Skeletal muscle tissue (tissue), 4 donors: ENCODE data around the gene OGFRL1. TPM values are rescaled to one million over a fixed set of nuclear protein-coding genes. Genes with fewer than 3 reads are reported as not detected.

Experiments used
- H3K27ac ChIP-seq: one replicate; pipeline ENCODE4 v1.7.0; 2013; ENCODE audit warnings: mild to moderate bottlenecking, low read depth, low read length, inconsistent platforms
- H3K27me3 ChIP-seq, 3 donors: one replicate each; pipeline ENCODE4 v1.7.0; 2013; ENCODE audit warnings: low read length in 3 of 3; ENCODE audit not compliant: control insufficient read depth in 3 of 3, insufficient read depth in 3 of 3
- H3K36me3 ChIP-seq, 3 donors: one replicate each; pipeline ENCODE4 v1.7.0; 2013; ENCODE audit warnings: low read length in 3 of 3; ENCODE audit not compliant: control insufficient read depth in 3 of 3, insufficient read depth in 3 of 3
- H3K4me1 ChIP-seq, 3 donors: one replicate each; pipeline ENCODE4 v1.7.0; 2013; ENCODE audit warnings: low read length in 3 of 3, mild to moderate bottlenecking in 3 of 3; ENCODE audit not compliant: control insufficient read depth in 3 of 3, insufficient read depth in 3 of 3
- H3K4me3 ChIP-seq, 3 donors: one replicate each; pipeline ENCODE4 v1.7.0; 2013; ENCODE audit warnings: low read length in 3 of 3
- H3K9ac ChIP-seq, 3 donors: one replicate each; pipeline ENCODE4 v1.7.0; 2013; ENCODE audit warnings: low read length in 3 of 3, mild to moderate bottlenecking in 3 of 3, moderate library complexity in 2 of 3, low read depth in 1 of 3
- H3K9me3 ChIP-seq, 3 donors: one replicate each; pipeline ENCODE4 v1.7.0; 2013; ENCODE audit warnings: low read length in 3 of 3; ENCODE audit not compliant: control insufficient read depth in 3 of 3
- total RNA-seq: library from RNA; depleted of rRNA; stranded (reverse); fragments of >200 nt; gene quantifications from one replicate; pipeline ENCODE4 v1.2.3, GENCODE V29; 2014
- donor health status: Osteomylitis.

The OGFRL1 gene
- total RNA-seq, 1 donor from 2014 or later = 6.3 TPM

DNA sequence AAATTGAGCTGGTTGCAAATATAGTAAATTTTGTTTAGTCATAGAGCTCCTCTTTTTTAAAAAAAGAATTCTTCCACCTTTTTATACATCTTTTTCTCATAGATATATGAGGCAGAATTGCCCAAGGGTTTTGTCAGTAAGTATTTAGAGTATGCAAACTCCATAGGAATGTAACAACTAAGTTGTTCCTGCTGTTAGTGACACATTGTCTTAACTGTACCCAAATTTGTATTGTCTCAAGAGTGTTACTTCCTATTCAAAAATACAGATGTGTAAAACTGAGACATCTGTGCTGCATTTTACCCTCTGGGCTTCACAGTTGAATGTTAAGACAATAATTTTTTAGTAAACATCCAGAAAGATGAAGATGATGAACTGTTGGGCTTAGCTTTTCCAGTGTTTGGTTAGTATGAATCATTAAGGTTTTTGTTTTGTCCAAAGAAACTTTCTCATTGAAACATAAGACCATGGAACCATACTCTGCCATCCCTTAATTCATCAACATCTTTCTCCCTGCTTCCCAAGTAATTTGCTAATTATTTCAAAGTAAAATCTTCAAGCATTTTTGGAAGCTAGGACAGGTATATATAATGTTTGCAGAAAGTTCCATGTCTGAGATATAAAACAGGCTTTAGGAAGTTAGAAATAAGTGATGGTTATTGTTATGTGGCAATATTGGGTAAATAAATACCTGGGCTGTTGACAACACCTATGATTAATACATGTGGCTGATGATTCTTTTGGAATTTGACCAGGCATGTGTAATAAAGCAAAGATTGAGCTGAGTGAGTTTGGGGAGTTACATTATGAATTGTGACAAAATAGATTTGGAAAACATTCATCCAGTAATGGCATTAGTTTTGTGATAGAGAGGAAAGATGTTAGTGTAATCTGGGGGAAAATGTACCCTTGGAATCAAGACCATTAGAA lies 11.2 kb downstream of the OGFRL1 start:
- H3K9me3 ChIP-seq = no peaks in the 10 kb centered on the region
- H3K9ac ChIP-seq = no peak overlapping the region
- H3K27me3 ChIP-seq = no peaks in the 10 kb centered on the region
- no peaks in the 10 kb centered on the region for H3K4me1 ChIP-seq
- peaks cover 0 to 16% (median 6%) of the 10 kb centered on the region in 3 donors for H3K36me3 ChIP-seq
- H3K27ac ChIP-seq = no peak overlapping the region
- no peak overlapping the region for H3K4me3 ChIP-seq

DNA sequence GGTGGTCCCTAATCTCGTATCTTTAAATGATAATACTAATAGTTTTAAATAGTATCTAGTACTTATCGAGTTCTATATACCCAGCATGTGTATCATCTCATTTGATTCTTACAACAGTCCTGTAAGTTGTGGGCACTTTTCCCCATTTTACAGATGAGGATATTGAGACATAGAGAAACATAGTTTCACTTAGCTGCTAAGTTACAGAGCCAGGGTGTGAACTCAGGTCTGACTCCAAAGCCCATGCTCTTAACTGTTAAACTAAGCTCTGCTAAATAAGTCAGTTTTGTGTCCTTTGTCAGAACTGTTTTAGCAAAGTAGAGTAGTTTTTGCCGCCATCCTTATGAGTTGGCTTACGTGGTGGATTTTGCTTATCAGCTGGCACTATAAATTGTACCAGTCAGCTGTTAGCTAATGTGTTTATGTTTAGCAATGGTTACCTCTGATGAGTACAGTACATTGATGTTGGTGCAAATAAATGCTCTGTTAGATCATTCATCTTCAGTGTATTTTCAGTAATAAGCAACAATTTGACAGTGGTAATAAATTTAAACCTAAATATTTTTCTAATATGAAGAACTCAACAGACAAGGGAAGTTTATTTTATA lies 12.1 kb downstream of the OGFRL1 start:
- H3K9ac ChIP-seq = no peak overlapping the region
- H3K36me3 ChIP-seq = peaks cover 0 to 14% (median 6%) of the 10 kb centered on the region in 3 donors
- no peaks in the 10 kb centered on the region for H3K27me3 ChIP-seq
- no peak overlapping the region for H3K27ac ChIP-seq
- no peaks in the 10 kb centered on the region for H3K4me1 ChIP-seq
- no peak overlapping the region for H3K4me3 ChIP-seq
- H3K9me3 ChIP-seq = no peaks in the 10 kb centered on the region

DNA sequence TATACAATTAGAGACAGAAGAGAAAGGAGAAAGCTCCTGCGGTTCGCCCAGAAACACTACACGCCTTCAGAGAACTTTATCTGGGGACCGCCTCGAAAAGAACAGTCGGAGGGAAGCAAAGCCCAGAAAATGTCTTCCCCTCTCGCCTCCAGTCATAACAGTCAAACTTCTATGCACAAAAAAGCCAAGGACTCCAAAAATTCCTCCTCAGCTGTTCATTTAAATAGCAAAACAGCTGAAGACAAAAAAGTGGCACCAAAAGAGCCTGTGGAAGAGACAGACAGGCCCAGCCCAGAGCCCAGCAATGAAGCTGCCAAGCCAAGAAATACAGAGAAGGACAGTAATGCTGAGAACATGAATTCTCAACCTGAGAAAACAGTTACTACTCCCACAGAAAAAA lies 12.9 kb downstream of the OGFRL1 start:
- H3K27me3 ChIP-seq = no peaks in the 10 kb centered on the region
- H3K4me3 ChIP-seq = no peak overlapping the region
- H3K27ac ChIP-seq = no peak overlapping the region
- H3K4me1 ChIP-seq = no peaks in the 10 kb centered on the region
- H3K36me3 ChIP-seq = peaks cover 0 to 14% (median 6%) of the 10 kb centered on the region in 3 donors
- H3K9me3 ChIP-seq = no peaks in the 10 kb centered on the region
- no peak overlapping the region for H3K9ac ChIP-seq

DNA sequence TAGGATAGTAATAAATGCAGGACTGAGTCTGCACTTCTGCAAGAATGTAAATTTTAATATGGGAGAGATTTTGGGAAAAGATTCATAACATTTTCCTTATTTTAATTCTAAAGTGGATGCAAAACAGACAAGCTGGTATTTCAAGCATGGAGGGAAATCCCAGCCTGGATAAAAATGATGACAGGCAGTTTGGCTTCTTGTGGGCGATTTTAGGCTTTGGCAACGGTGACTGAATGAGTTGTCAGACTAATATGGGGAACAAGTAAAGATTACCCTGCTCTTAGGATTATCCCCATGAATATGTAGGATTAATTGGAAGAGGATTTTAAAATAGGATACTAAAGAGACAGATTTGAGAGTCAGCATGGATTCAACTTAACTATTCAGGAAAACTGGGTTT lies 21.0 kb downstream of the OGFRL1 start:
- Histone ChIP-seq H3K9ac (no peak overlapping the region), H3K27me3 (no peaks in the 10 kb centered on the region), H3K4me1 (peaks cover 0 to 6% (median 5%) of the 10 kb centered on the region in 3 donors), H3K27ac (no peak overlapping the region), H3K36me3 (no peaks in the 10 kb centered on the region), H3K4me3 (no peak overlapping the region), H3K9me3 (no peaks in the 10 kb centered on the region)

DNA sequence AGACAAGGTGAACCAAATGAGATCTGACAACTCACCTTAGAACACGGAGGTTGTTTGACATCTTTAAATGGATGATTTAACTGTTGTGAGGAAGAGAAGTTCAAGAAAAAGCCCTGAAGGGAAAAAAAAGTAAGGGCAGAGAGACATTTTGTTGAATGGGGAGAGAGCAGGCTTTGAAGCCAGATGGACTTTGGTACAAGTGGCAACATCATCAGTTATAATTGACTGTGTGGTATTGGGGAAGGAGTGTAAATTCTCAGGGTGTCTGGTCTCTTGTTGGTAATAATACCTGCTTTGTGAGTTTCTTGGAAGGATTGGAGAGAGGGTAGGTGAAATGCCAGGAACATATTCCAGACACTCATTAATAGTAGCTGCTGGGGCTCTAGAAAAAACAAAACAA lies 21.6 kb downstream of the OGFRL1 start:
- Histone ChIP-seq H3K27me3 (no peaks in the 10 kb centered on the region), H3K9me3 (no peaks in the 10 kb centered on the region), H3K36me3 (no peaks in the 10 kb centered on the region), H3K9ac (no peak overlapping the region), H3K4me1 (peaks cover 0 to 6% (median 5%) of the 10 kb centered on the region in 3 donors), H3K4me3 (no peak overlapping the region), H3K27ac (no peak overlapping the region)

DNA sequence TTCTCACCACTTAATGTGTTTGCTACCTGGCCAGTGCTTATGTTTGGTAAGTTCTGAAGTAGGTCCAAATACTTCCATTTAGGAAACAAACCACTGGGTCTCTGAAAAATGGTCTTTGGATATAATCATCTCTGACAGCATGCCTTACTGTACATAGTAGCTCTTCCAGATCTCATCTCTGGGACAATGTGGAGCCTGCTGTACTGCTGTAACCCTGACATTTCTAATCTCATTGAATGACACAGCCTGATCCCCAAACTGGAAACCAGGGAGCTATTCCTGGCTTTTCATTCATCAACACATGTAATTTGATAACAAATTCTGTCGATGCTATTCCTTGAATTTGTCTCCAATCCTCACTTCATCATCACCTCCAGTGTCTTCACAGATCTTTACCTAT lies 23.5 kb downstream of the OGFRL1 start:
- Histone ChIP-seq H3K27ac (no peak overlapping the region), H3K9me3 (no peaks in the 10 kb centered on the region), H3K36me3 (no peaks in the 10 kb centered on the region), H3K9ac (no peak overlapping the region), H3K4me3 (no peak overlapping the region), H3K4me1 (peaks cover 0 to 6% (median 5%) of the 10 kb centered on the region in 3 donors), H3K27me3 (no peaks in the 10 kb centered on the region)

DNA sequence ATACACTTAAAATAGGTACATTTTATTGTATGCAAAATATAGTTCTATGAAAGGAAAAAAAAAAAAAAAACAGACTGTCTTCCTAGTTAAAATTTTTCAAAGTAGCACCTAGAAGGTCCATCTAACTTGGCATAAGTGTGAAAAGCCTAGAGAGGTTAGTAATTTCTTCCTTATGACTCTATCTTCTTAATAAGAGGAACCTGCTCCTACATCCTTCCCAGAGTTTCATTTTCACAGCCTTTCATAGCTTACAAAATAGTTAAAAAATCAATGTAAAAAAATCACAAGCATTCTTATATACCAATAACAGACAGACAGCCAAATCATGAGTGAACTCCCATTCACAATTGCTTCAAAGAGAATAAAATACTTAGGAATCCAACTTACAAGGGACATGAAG lies 28.8 kb downstream of the OGFRL1 start:
- Histone ChIP-seq H3K4me3 (no peak overlapping the region), H3K9me3 (no peaks in the 10 kb centered on the region), H3K27ac (no peak overlapping the region), H3K9ac (no peak overlapping the region), H3K36me3 (no peaks in the 10 kb centered on the region), H3K27me3 (no peaks in the 10 kb centered on the region), H3K4me1 (no peaks in the 10 kb centered on the region)

DNA sequence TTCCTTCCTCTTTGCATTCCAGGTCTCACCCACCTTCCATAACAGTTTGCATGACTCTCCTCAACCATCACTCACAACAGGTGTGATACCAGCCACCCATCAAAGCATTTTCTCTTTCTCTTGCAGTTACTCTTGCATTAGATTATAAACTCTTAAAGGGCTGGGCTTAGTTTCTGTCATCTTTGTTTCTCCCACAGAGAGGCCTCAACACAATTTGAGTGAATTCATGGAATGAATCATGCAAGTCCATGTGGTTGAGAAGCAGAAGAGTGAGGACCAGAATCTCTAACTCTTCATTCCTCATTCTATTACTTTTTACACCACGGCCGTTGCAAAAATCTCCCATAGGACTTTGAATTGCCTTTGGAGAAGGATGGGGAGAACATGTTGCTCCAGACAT lies 31.4 kb downstream of the OGFRL1 start:
- Histone ChIP-seq H3K9me3 (no peaks in the 10 kb centered on the region), H3K4me3 (no peak overlapping the region), H3K27me3 (no peaks in the 10 kb centered on the region), H3K4me1 (peaks cover 0 to 3% (median 0%) of the 10 kb centered on the region in 3 donors), H3K9ac (no peak overlapping the region), H3K36me3 (no peaks in the 10 kb centered on the region), H3K27ac (no peak overlapping the region)

DNA sequence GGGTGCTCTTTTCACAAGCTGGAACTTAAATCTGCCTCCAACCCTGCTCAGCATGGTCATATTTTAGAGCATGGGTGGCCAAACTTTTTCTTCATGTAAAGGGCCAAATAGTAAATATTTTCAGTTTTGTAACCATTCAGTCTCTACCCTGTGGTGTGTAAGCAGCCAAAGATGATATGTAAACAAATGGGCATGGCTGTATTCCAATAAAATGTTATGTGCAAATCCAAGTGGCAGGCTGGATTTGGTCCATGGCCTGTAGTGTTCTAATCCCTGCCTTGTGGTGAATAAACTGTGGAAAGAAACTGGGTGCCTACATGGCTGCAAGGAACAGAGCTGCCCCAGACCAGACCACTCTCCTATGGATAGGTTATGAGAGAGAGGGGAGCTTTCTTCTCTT lies 32.7 kb downstream of the OGFRL1 start:
- no peak overlapping the region for H3K27ac ChIP-seq
- H3K9me3 ChIP-seq = no peaks in the 10 kb centered on the region
- H3K4me1 ChIP-seq = peaks cover 0 to 3% (median 2%) of the 10 kb centered on the region in 3 donors
- no peak overlapping the region for H3K9ac ChIP-seq
- no peak overlapping the region for H3K4me3 ChIP-seq
- H3K36me3 ChIP-seq = no peaks in the 10 kb centered on the region
- H3K27me3 ChIP-seq = no peaks in the 10 kb centered on the region

DNA sequence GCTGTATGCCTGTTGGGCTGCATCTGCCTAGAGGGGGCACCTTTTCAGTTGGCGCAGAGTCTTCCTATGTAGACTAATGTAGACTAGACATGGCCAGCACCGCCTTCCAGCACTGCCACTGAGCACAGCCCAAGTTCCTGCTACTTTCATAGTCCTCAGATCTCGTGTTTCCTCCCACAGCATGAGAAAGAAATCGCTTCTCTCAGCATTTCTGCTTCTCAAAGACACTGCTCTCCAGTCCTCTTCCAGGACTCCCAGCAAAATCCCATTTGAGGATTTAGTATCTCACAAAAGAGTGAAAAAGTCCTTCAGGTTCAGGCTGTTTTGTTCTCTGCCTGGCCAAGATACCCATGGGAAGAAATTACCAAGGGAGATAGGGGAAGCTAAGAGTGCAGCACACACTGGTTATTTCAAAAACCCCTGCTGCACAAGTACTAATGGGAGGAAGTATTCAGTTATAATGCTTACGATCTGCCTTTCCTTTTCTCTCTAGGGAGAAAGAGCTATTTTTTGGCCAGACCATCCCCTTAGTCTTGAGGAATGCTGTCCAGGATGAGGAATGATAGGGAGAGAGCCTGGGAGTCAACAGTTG lies 35.7 kb downstream of the OGFRL1 start:
- H3K4me1 ChIP-seq = peaks cover 0 to 5% (median 2%) of the 10 kb centered on the region in 3 donors
- H3K27me3 ChIP-seq = no peaks in the 10 kb centered on the region
- no peak overlapping the region for H3K9ac ChIP-seq
- H3K36me3 ChIP-seq = no peaks in the 10 kb centered on the region
- H3K27ac ChIP-seq = no peak overlapping the region
- H3K4me3 ChIP-seq = no peak overlapping the region
- H3K9me3 ChIP-seq = no peaks in the 10 kb centered on the region
